B cell (primary cell): ENCODE results near the gene RABGAP1L.

Experiments
- CTCF ChIP-seq: fragments of 200-600 bp; IDR thresholded peaks from one replicate; pipeline ENCODE4 v1.8.0; 2022; ENCODE audit warnings: antibody characterized with exemption, mild to moderate bottlenecking
- EZH2 ChIP-seq: IDR thresholded peaks from 2 replicates; pipeline ENCODE4 v1.6.1; 2012; ENCODE audit warnings: borderline replicate concordance, low read depth, mild to moderate bottlenecking, moderate library complexity, low read length; ENCODE audit not compliant: insufficient read depth, poor library complexity, severe bottlenecking

GRCh38 chr1:174284052-174284451, 124.7 kb downstream of the RABGAP1L start:
- TF ChIP-seq CTCF (no peak), EZH2 (no peak)
